Large intestine (tissue), 1 donor: ENCODE results near the gene SP140L. TPM values are rescaled to one million over a fixed set of nuclear protein-coding genes. Genes with fewer than 3 reads are reported as not detected.

Source experiments
- polyA plus RNA-seq: library from polyadenylated mRNA; unstranded; fragments of 120-200 nt; gene quantifications from one replicate; pipeline ENCODE4 v1.2.1, GENCODE V29; 2013

Gene SP140L
- polyA plus RNA-seq, 1 donor, result 20.4 TPM

Other genes with a start within 250 kb of the SP140L start
- gene SP110, start 107.2 kb upstream of the SP140L start, polyA plus RNA-seq, result 16.5 TPM
- gene SP140, start 101.5 kb upstream of the SP140L start, polyA plus RNA-seq, result 2.2 TPM
- gene SP100, start 89.0 kb downstream of the SP140L start, polyA plus RNA-seq, result 43.7 TPM